Activated naive CD4-positive, alpha-beta T cell (primary cell): ENCODE data around the gene ACTL8.

ENCODE experiments used
- DNase-seq, 4 experiments: peaks; one replicate each; lab custom pipeline; 2025; lab: John Stamatoyannopoulos, UW

The ACTL8 gene

GRCh38 chr1:17875882-17876280, 120.7 kb downstream of the ACTL8 start:
- DNase-seq, result no peak
